ENCODE data around the gene CCDC85C.

DNA sequence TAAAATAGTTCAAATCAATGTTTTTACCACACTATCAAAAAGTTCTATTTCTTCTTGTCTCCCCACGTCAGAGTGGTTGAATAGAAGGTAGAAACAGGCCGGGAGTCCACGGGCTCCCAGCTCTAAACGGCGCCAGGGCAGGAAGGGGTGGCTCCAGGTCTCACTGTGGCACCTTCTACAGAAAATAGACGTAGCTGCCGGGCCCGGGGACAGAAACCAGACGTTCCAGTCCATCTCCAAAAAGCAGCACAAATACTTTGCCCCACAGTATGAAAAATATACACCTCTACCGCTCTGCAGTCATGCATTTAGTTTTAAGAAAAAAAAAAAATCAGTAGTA lies 91.9 kb downstream of the CCDC85C start:
- TF ChIP-seq, protein P1, sequence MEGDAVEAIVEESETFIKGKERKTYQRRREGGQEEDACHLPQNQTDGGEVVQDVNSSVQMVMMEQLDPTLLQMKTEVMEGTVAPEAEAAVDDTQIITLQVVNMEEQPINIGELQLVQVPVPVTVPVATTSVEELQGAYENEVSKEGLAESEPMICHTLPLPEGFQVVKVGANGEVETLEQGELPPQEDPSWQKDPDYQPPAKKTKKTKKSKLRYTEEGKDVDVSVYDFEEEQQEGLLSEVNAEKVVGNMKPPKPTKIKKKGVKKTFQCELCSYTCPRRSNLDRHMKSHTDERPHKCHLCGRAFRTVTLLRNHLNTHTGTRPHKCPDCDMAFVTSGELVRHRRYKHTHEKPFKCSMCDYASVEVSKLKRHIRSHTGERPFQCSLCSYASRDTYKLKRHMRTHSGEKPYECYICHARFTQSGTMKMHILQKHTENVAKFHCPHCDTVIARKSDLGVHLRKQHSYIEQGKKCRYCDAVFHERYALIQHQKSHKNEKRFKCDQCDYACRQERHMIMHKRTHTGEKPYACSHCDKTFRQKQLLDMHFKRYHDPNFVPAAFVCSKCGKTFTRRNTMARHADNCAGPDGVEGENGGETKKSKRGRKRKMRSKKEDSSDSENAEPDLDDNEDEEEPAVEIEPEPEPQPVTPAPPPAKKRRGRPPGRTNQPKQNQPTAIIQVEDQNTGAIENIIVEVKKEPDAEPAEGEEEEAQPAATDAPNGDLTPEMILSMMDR (IDR thresholded peaks at IDR 0.05) = no peak
- TF ChIP-seq POLR2A (IDR thresholded peaks at IDR 0.05) = no peak

Measured in testis (tissue), 2 donors.